GM18508 (cell line): Measurements from ENCODE around the gene PMEPA1.

ENCODE experiments used
- ATAC-seq: cut with Tn5 transposase; IDR thresholded peaks from one replicate; pipeline ENCODE4 v1.9.1; 2021; ENCODE audit warnings: moderate number of reproducible peaks; ENCODE audit not compliant: insufficient read depth, unreplicated experiment

Gene PMEPA1

GRCh38 chr20:57666106-57666833 is 43.5 kb downstream of the PMEPA1 start:
- no peak for ATAC-seq

DNA sequence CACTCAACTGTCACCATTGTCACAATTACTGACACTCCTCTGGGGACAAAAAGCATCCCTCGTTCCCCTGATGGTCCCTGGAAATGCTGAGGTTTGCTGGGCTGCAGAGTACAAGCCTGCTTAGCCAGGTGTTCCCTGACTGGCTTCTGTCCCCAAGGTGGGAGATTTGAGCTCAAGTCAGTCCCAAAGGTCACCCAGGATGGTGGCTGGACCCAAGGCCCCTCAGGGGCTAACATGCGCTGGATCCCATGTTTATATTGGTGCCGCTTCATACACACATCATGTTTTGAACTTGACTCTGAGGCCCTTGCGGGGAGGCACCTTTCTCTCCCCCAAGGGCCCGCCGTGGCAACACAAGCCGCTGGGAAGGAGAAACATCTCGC is 44.2 kb downstream of the PMEPA1 start:
- no peak for ATAC-seq

DNA sequence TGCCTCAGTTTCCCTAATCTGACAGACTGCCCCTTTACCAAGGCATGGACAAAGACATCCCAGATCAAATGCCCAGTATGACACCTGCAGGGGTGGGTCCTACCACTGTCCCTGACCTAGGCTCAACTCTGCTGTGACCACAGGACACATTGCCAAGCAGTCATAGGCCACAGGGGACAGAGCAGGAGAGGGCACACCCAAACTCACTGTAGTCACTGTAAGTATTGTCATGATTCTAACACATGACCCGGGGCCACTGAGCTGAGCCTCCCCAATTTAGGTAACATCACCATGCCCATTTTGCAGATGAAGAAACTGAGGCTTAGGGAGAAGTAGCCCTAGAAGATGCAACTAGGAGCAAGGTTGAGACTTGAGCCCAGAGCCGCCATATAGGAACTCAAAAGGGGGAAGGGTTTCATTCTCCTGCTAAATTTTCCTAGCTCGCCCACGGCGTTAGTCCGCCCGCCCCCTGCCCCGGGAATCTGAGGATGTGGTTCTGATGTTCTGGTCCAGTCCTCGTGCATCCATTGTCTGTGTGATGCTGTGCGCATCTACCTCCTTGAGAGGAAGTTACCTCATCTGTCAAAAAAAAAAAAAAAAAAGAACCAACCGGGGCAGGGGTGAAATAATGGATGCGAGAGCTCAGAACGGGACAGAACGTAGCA is 44.8 kb downstream of the PMEPA1 start:
- no peak for ATAC-seq

DNA sequence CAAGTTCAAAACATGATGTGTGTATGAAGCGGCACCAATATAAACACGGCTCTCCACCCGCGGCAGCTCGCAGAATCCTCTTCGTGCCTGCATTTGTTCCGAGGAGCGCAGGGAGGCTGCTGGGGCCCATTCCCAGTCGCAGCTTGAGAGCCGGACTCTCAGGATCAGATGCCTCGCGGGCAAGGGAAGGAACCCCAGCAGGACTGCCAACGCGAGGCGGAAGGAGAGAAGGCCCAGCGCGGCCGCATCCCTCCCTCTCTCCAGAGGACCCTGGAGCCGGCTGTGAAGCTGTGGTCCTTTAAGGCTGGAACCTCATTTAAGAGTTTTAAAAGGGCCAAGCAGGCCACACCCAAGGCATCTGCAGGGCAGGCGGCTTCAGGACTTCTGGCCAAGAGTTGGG is 45.3 kb downstream of the PMEPA1 start:
- ATAC-seq, result no peak

- no peak for ATAC-seq
These were observed 45.9 kb downstream of the PMEPA1 start for GRCh38 chr20:57663681-57664451.

DNA sequence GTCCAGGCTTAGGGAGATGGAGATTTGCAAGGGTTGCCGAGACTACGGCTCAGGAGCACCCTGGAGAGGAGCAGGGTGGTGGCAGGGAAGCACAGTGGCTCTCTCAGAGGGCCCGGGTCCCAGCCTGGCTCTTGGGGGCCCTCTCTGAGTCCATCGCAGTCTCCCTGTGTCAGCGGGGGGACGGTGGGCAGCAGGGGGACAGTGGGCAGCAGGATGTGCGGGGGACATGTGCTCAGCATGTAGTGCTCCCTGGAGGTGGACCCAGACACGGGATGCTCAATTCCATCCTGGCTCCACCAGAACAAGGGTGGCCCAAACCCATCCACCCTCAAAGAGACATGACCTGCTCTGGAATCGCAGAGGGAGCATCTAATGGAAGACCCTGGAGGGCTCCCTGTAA is 46.6 kb downstream of the PMEPA1 start:
- no peak for ATAC-seq

- no peak for ATAC-seq
These were observed 47.2 kb downstream of the PMEPA1 start for GRCh38 chr20:57662456-57663240.

DNA sequence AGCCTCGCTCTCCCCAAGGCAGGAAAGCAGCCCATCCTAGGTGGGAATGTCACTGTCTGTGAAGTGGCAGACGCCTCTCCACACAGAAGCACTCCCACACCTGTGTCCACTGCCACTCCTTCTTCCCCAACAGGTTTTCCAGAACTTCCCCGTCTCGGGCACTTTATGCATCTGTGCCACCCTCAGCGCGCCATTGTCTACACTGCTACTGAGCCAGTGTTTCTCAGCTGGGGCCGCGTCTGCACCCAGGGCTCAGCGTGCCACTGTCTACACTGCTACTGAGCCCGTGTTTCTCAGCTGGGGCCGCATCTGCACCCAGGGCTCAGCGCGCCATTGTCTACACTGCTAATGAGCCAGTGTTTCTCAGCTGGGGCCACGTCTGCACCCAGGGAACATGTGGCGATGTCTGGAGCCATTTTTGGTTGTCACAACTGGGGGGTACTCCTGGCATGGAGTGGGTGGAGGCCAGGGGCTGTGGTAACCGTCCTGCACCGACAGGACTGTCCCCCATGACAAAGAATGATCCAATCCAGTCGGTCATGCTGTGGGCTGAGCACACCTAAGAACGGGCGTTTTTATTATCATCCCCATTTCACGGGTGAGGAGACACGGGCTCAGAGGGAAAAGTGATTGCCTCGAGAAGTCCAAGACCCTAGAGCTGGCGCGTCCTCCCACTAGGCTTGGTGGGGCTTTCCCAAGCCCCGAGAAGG is 47.9 kb downstream of the PMEPA1 start:
- no peak for ATAC-seq

GRCh38 chr20:57660922-57661745 is 48.7 kb downstream of the PMEPA1 start:
- ATAC-seq, result no peak

GRCh38 chr20:57660181-57660921 is 49.5 kb downstream of the PMEPA1 start:
- ATAC-seq, result no peak

GRCh38 chr20:57659517-57660180 is 50.2 kb downstream of the PMEPA1 start:
- no peak for ATAC-seq

DNA sequence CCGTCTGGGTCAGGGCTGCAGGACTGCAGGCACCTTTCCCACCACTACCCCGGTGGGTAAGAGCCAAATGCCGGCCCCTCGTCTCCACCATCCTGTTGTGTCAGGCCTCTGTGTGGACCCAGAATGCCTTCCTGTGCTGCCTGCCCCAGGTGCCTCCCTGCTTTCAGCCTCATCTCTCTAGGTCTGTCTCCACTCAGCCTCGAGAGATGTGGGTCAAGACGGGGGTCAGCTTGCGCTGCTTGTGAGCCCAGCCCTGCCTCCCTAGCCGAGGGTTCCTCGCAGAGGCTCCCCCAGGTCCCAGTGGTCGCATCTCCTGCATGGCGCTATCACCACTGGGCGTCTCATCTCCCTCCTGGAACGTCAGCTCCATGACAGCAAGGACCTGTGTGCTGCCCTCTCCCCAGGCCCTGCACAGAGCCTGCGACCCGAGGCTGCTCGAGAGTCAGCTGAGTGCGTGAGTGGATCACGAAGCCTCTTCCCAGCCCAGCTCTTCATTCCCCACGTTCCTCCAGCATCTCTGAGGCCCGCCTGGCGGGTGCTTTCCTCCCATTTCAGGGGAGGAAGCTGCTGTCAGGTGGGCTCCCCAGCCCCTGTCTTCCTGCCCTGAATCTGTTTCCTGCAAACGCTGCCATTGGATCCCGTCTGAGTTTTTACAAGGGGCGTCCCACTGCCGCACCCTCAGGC is 50.8 kb downstream of the PMEPA1 start:
- ATAC-seq, result no peak

DNA sequence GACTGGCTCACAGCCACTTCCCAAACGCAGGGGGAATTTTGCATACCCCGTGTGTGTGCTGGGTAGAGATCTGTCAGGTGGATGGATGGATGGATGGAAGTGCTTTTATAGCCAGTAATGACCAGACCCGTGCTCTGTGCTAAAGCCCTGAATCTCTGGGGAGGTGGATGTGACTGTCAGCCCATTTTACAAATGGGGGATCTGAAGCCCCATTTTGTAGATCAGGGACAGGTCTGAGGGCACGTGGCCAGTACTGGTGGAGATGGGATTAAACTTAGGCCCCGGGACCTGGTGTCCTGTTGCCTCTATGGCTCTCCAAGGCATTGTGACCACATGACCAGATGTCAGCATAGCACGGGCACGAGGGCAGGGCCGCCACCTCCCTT is 51.4 kb downstream of the PMEPA1 start:
- ATAC-seq, result no peak

DNA sequence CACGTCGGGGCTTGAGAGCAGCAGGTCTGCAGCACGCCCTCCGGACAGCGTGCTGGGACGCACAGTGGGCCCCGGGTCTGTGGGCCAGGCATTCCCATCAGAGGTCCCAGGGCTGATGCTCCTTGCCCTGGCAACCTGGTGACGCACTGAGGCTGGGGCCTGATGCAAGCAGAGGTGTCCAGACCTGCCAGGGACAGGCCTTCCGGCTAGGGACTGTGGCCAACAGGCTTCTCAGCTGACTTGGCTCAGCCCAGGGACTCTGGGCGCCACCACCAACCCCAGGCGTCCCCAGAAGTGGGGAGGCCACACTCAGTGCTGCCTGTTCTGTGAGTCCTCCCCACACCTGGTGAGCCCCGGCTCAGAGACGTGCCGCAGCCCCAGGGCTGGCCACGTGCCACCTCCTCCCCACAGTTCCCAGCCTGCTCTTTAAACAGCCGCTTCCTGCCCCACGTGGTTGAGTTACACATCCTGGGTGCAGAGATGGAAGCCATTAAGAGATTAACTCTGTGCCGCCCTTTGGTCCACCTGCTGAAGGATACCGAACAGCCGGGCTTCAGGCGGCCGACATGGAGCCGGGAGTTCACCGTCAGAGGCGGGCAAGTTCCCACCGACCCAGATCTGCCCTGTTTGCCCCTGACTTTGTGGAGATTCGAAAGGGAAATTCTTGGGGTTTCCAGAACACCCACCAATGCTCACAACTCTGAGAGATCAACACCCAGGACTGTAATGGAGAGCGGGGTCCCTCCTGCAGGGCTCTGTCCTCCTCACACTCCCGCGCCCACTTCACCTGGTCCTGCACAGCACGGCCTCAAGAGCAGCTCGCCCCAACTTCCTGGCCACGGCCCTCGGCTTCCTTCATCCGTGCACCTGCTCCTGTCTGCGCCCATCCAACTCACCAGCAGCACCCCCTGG is 52.0 kb downstream of the PMEPA1 start:
- no peak for ATAC-seq

DNA sequence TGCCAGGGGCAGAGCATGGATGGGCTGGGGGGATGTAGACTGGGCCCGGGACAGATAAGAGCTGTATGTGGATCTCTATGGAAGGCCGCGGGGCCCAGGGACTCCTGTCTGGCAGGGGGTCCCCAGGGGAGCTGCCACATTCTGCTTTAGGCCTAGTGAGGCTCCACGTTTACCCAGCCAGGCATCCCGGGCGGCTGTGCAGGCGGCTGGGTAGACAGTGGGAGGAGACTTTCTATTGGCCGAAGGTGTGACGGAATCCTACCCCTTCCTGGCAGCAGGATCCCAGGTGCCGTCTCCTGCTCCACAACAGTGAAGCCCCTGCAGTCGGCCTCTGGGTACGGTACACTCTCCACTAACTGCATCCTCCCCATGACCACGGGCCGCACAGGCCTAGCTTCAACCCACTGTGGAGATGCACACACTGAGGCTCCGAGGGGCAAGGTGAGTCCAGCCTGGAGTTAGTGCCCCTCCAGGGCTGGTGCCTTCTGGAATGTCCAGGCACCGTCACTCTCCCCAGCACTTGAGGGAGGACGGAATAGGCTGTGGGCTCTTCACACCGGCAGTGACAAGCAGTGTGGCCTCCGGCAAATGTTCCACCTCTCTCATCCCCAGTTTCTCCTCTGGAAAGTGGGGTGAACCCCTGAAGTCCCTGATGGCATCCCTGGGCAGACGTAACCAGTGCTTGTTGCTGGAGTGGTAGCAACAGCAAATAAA is 52.8 kb downstream of the PMEPA1 start:
- no peak for ATAC-seq
